CD14-positive monocyte (primary cell): ENCODE measurements around the gene FBXL13. TPM values are rescaled to one million over a fixed set of nuclear protein-coding genes. Genes with fewer than 3 reads are reported as not detected.
"Not testable (repeated sequence)": the region's sequence is repeated elsewhere in the genome, so short reads cannot be mapped to it uniquely, and the experiment has no call there.

Experiments used
- DNase-seq, 3 donors: peaks; one replicate each; pipeline ENCODE4 v3.0.0-alpha.2; 2011 to 2022
- H2AFZ ChIP-seq: 2 replicates; pipeline ENCODE4 v1.6.0; 2012; ENCODE audit warnings: mild to moderate bottlenecking, low read depth, low read length, inconsistent platforms; ENCODE audit not compliant: insufficient read depth, poor library complexity, severe bottlenecking
- H3K27ac ChIP-seq, 2 donors: 1 replicate in 1 of 2; 2 replicates in 1 of 2; pipeline ENCODE4 v1.5.1; 2012 to 2013; ENCODE audit warnings: low read length in 2 of 2, control low read depth in 1 of 2, inconsistent platforms in 1 of 2, low read depth in 1 of 2, mild to moderate bottlenecking in 1 of 2
- H3K27me3 ChIP-seq, 2 donors: one replicate each; pipeline versions ENCODE4 v1.6.0 to v1.6.1; 2011 to 2013; ENCODE audit warnings: low read length in 2 of 2; ENCODE audit not compliant: control insufficient read depth in 2 of 2, insufficient read depth in 2 of 2
- H3K36me3 ChIP-seq, 2 donors: replicated peaks in 1 of 2; 1 replicate in 1 of 2; 2 replicates in 1 of 2; pipeline versions ENCODE4 v1.5.1 to v1.6.1; 2012 to 2013; ENCODE audit warnings: low read length in 2 of 2, control low read depth in 1 of 2, inconsistent platforms in 1 of 2, mild to moderate bottlenecking in 1 of 2; ENCODE audit not compliant: insufficient read depth in 2 of 2, control insufficient read depth in 1 of 2
- H3K4me1 ChIP-seq, 2 donors: 1 replicate in 1 of 2; 2 replicates in 1 of 2; pipeline versions ENCODE4 v1.5.1 to v1.6.1; 2012 to 2013; ENCODE audit warnings: low read length in 2 of 2, control low read depth in 1 of 2, inconsistent platforms in 1 of 2, mild to moderate bottlenecking in 1 of 2, moderate library complexity in 1 of 2; ENCODE audit not compliant: insufficient read depth in 2 of 2, control insufficient read depth in 1 of 2
- H3K4me2 ChIP-seq: replicated peaks from 2 replicates; pipeline ENCODE3; 2012; ENCODE audit warnings: low read length, moderate library complexity, mild to moderate bottlenecking; ENCODE audit not compliant: poor library complexity, severe bottlenecking; ENCODE audit errors: extremely low read depth
- H3K4me3 ChIP-seq, 3 experiments: fragments of 200-600 bp in 1 of 3; sonication (generic) in 1 of 3; replicated peaks in 1 of 3; 1 replicate in 2 of 3; 2 replicates in 1 of 3; pipeline ENCODE4 v1.5.1; 2011 to 2013; ENCODE audit warnings: low read length in 3 of 3, mild to moderate bottlenecking in 3 of 3, control low read depth in 2 of 3, low read depth in 2 of 3, inconsistent platforms in 1 of 3, moderate library complexity in 1 of 3
- H3K79me2 ChIP-seq: 2 replicates; pipeline ENCODE4 v1.6.0; 2012; ENCODE audit warnings: mild to moderate bottlenecking, control low read depth, inconsistent platforms, low read length, moderate library complexity; ENCODE audit not compliant: insufficient read depth
- H3K9ac ChIP-seq: 2 replicates; pipeline ENCODE4 v1.6.0; 2017; ENCODE audit warnings: low read length, mild to moderate bottlenecking; ENCODE audit not compliant: insufficient read depth, poor library complexity, severe bottlenecking
- H3K9me3 ChIP-seq, 2 donors: replicated peaks in 1 of 2; 1 replicate in 1 of 2; 2 replicates in 1 of 2; pipeline versions ENCODE4 v1.5.1 to v1.6.1; 2012 to 2013; ENCODE audit warnings: low read length in 2 of 2, control low read depth in 1 of 2; ENCODE audit not compliant: control insufficient read depth in 1 of 2, insufficient read depth in 1 of 2
- H4K20me1 ChIP-seq: 2 replicates; pipeline ENCODE4 v1.6.0; 2012; ENCODE audit warnings: mild to moderate bottlenecking, low read length, control low read depth, moderate library complexity; ENCODE audit not compliant: insufficient read depth
- H3K27ac Mint-ChIP-seq, 7 donors: one replicate each; pipeline ENCODE4 v1.8.0; 2020; ENCODE audit warnings: mild to moderate bottlenecking in 7 of 7, mixed read lengths in 7 of 7, moderate library complexity in 6 of 7, inconsistent platforms in 2 of 7
- H3K27me3 Mint-ChIP-seq, 3 donors: one replicate each; pipeline ENCODE4 v1.8.0; 2021 to 2022; ENCODE audit warnings: low read depth in 3 of 3, mild to moderate bottlenecking in 3 of 3, mixed read lengths in 3 of 3, moderate library complexity in 3 of 3, inconsistent platforms in 1 of 3
- H3K36me3 Mint-ChIP-seq, 2 donors: one replicate each; pipeline ENCODE4 v1.8.0; 2020; ENCODE audit warnings: mixed read lengths in 2 of 2, inconsistent platforms in 1 of 2, mild to moderate bottlenecking in 1 of 2
- H3K4me1 Mint-ChIP-seq: one replicate; pipeline ENCODE4 v1.8.0; 2020; ENCODE audit warnings: mild to moderate bottlenecking, mixed read lengths
- H3K4me3 Mint-ChIP-seq, 2 donors: one replicate each; pipeline ENCODE4 v1.8.0; 2020; ENCODE audit warnings: mild to moderate bottlenecking in 2 of 2, mixed read lengths in 2 of 2, moderate library complexity in 1 of 2
- H3K9me3 Mint-ChIP-seq, 7 donors: one replicate each; pipeline ENCODE4 v1.8.0; 2020 to 2022; ENCODE audit warnings: mixed read lengths in 7 of 7, mild to moderate bottlenecking in 6 of 7, moderate library complexity in 6 of 7, inconsistent platforms in 2 of 7
- WGBS: methylation state at CpG from one replicate; pipeline ENCODE4 v1.1.5; 2013; ENCODE audit warnings: missing lambda C conversion rate; ENCODE audit not compliant: insufficient coverage; 5-methylcytosine and 5-hydroxymethylcytosine counted together
- intact Hi-C, 2 donors: fragments of 100-400 bp; cut with micrococcal nuclease; formaldehyde crosslinking; loops; one replicate each; pipeline versions ENCODE4 v1.15.0 to v1.15.1; 2023
- polyA plus RNA-seq, 3 donors: library from polyadenylated mRNA; depleted of rRNA in 1 of 3; unstranded in 2 of 3; stranded (reverse) in 1 of 3; fragments of 300-500 nt in 2 of 3; fragments of >200 nt in 1 of 3; fragmentation: Illumina TruSeq in 2 of 3; gene quantifications; 1 replicate in 2 of 3; 2 replicates in 1 of 3; pipeline ENCODE4 v1.2.3, GENCODE V29; 2012 to 2021

FBXL13 gene
- polyA plus RNA-seq, 3 donors: 0.05 TPM; not detected in 2

- H3K9me3 ChIP-seq, H3K4me3 Mint-ChIP-seq: not testable (repeated sequence)
- peaks cover 8 to 12% of the 10 kb centered on the region in 2 donors for H3K36me3 Mint-ChIP-seq
These were observed 283.2 kb downstream of the FBXL13 start for GRCh38 chr7:102791367-102791766.

GRCh38 chr7:102790364-102791100 is 284.1 kb downstream of the FBXL13 start:
- H3K9me3 Mint-ChIP-seq, H3K9me3 ChIP-seq, H3K4me3 ChIP-seq, DNase-seq, H3K79me2 ChIP-seq, H3K4me2 ChIP-seq, H2AFZ ChIP-seq, intact Hi-C loops, H3K36me3 ChIP-seq, H3K4me1 Mint-ChIP-seq, H3K4me3 Mint-ChIP-seq, H3K27me3 ChIP-seq, H3K27ac ChIP-seq, H3K27me3 Mint-ChIP-seq, H3K4me1 ChIP-seq, H3K9ac ChIP-seq, H4K20me1 ChIP-seq: not testable (repeated sequence)
- H3K36me3 Mint-ChIP-seq: peaks cover 4 to 12% of the 10 kb centered on the region in 2 donors
- peak overlapping the region in 1 of 7 donors; percentile 68 for H3K27ac Mint-ChIP-seq
- no CpG with 5 or more reads among the region's 4 CpGs for WGBS

More at GRCh38 chr7:102791367-102791766, 283.2 kb downstream of the FBXL13 start:
- H3K27ac Mint-ChIP-seq, H3K79me2 ChIP-seq, H3K4me2 ChIP-seq, H3K9ac ChIP-seq, H2AFZ ChIP-seq, H3K4me1 Mint-ChIP-seq, H4K20me1 ChIP-seq, H3K27ac ChIP-seq, H3K27me3 Mint-ChIP-seq, H3K27me3 ChIP-seq, DNase-seq, intact Hi-C loops, H3K36me3 ChIP-seq, H3K4me3 ChIP-seq, H3K4me1 ChIP-seq, H3K9me3 Mint-ChIP-seq: not testable (repeated sequence)
- no CpG with 5 or more reads among the region's 5 CpGs for WGBS

- H3K27ac Mint-ChIP-seq, H3K79me2 ChIP-seq, H3K27ac ChIP-seq, H3K9me3 Mint-ChIP-seq, H3K4me1 Mint-ChIP-seq, H3K4me2 ChIP-seq, H3K4me3 Mint-ChIP-seq, DNase-seq, H3K4me3 ChIP-seq, intact Hi-C loops, H2AFZ ChIP-seq, H3K27me3 Mint-ChIP-seq, H3K27me3 ChIP-seq, H4K20me1 ChIP-seq, H3K9ac ChIP-seq, H3K4me1 ChIP-seq, H3K9me3 ChIP-seq, H3K36me3 ChIP-seq: not testable (repeated sequence)
- no CpG with 5 or more reads among the region's 2 CpGs for WGBS
- H3K36me3 Mint-ChIP-seq: peaks cover 4 to 12% of the 10 kb centered on the region in 2 donors
These were observed 285.8 kb downstream of the FBXL13 start for GRCh38 chr7:102788770-102789169.

GRCh38 chr7:102780926-102781325 is 293.7 kb downstream of the FBXL13 start:
- H3K4me1 Mint-ChIP-seq, H3K27me3 Mint-ChIP-seq, H3K79me2 ChIP-seq, H2AFZ ChIP-seq, H3K9me3 ChIP-seq, H3K27ac ChIP-seq, H3K4me2 ChIP-seq, DNase-seq, H3K36me3 ChIP-seq, H4K20me1 ChIP-seq, H3K4me3 Mint-ChIP-seq, H3K4me1 ChIP-seq, intact Hi-C loops, H3K4me3 ChIP-seq, H3K27ac Mint-ChIP-seq, H3K27me3 ChIP-seq, H3K9ac ChIP-seq: not testable (repeated sequence)
- Mint-ChIP-seq H3K36me3 (peaks cover 23% of the 10 kb centered on the region in 2 donors), H3K9me3 (peaks cover 0 to 19% (median 13%) of the 10 kb centered on the region in 7 donors)
- WGBS: 99% methylated on average over 9 of the region's 10 CpGs
